Left hindlimb (tissue), 1 donor: ENCODE data around the gene GRK1.

ENCODE experiments used
- DNase-seq: peaks from one replicate; pipeline ENCODE4 v3.0.0-alpha.2; 2018

The GRK1 gene

GRCh38 chr13:113632706-113633484 is 34.1 kb upstream of the GRK1 start:
- peak; percentile 5 for DNase-seq

GRCh38 chr13:113633485-113633873 is 33.5 kb upstream of the GRK1 start:
- DNase-seq: peak; percentile 23

GRCh38 chr13:113634279-113635047 is 32.6 kb upstream of the GRK1 start:
- DNase-seq: peak; percentile 6

GRCh38 chr13:113635048-113635420 is 32.0 kb upstream of the GRK1 start:
- DNase-seq: peak; percentile 13

- DNase-seq: no peak
Measured at GRCh38 chr13:113635709-113636108, 31.3 kb upstream of the GRK1 start.

GRCh38 chr13:113636266-113636963 is 30.6 kb upstream of the GRK1 start:
- no peak for DNase-seq

GRCh38 chr13:113637262-113638160 is 29.5 kb upstream of the GRK1 start:
- DNase-seq: no peak

GRCh38 chr13:113638173-113638746 is 28.8 kb upstream of the GRK1 start:
- no peak for DNase-seq

- DNase-seq: no peak
Measured at GRCh38 chr13:113638806-113639205, 28.2 kb upstream of the GRK1 start.

GRCh38 chr13:113639616-113640262 is 27.3 kb upstream of the GRK1 start:
- DNase-seq: peak; percentile 30

GRCh38 chr13:113641426-113641825 is 25.6 kb upstream of the GRK1 start:
- DNase-seq: peak; percentile 2

GRCh38 chr13:113642563-113642962 is 24.5 kb upstream of the GRK1 start:
- no peak for DNase-seq

GRCh38 chr13:113643593-113643992 is 23.4 kb upstream of the GRK1 start:
- no peak for DNase-seq

GRCh38 chr13:113644800-113645199 is 22.2 kb upstream of the GRK1 start:
- DNase-seq: no peak

GRCh38 chr13:113645329-113645728 is 21.7 kb upstream of the GRK1 start:
- no peak for DNase-seq

GRCh38 chr13:113646376-113646775 is 20.6 kb upstream of the GRK1 start:
- peak; percentile 27 for DNase-seq

- DNase-seq: peak; percentile 26
Measured at GRCh38 chr13:113646921-113647340, 20.1 kb upstream of the GRK1 start.

- peak; percentile 80 for DNase-seq
Measured at GRCh38 chr13:113647351-113648215, 19.4 kb upstream of the GRK1 start.

- DNase-seq: peak; percentile 22
Measured at GRCh38 chr13:113648216-113648610, 18.8 kb upstream of the GRK1 start.

- peak; percentile 16 for DNase-seq
Measured at GRCh38 chr13:113649212-113649611, 17.8 kb upstream of the GRK1 start.

- DNase-seq: peak; percentile 9
Measured at GRCh38 chr13:113650275-113650674, 16.7 kb upstream of the GRK1 start.
